ENCODE results near the gene SLC26A2.

The SLC26A2 gene

DNA sequence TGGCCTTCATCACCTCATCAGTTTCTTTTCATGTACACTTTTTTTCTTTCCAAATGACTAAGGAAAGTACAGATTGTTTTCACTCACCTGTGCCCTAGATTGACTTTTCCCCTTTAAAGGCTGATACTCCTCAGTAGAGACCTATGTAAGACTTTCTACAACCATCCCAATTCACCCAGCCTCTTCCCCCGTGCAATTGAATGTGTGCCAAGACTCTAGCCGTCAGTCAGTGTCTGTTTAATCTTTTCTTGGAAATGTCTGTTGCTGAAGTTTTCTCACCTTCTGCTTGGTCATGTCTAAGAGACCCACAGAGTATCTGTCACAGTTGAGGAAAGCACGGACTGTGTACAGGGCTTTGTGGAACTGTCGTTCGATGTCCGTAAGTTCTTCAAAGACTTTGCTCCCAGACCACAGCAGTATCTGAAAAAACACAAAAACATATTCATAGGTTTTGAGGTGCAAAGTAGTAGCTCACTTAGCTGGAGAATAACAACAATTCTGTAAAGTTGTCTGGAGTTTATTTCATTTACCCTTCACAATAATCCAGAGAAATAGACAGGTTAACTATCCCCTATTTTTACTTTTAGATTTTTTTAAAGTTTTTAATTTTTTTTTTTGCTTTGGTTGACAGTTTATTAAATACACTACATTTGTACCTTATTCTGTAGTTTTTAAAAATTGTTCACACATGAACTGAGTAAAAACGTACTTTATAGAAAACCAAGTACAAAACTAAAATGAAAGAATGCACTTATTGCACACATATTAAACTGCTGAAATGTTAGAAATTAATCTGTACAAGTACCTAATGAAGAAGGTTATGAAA, 29.6 kb upstream of the SLC26A2 start:
- no peak for TF ChIP-seq CTCF (IDR thresholded peaks at IDR 0.05; ENCODE audit: control insufficient read depth, extremely low read depth, insufficient read depth)
- H3K4me3 ChIP-seq (ENCODE audit: low read depth, low read length): no peak overlapping the region
- no peak for DNase-seq (ENCODE audit: low read depth)

DNA sequence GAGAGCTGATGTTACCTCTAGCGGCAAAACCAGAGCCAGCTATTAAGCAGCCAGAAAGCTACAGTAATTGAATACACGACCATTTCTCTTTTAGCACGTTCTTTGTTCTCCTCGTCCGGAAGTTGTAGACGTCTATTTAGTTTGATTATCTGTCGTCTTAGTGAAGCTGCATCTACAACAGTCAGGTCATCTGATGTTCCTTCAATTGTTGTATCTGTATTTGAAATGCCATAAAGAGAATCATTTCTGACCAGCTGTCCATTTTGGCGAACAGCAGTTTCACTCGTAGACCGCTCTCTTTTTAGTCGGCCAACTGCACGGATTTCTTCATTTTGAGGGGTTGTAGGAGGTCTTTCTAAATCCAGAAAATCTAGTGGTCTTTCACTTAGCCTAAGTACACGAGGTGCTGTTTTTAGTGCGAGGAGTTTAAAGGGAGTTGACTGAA, 28.5 kb upstream of the SLC26A2 start:
- TF ChIP-seq CTCF (IDR thresholded peaks at IDR 0.05; ENCODE audit: control insufficient read depth, extremely low read depth, insufficient read depth): no peak
- no peak overlapping the region for H3K4me3 ChIP-seq (ENCODE audit: low read depth, low read length)
- DNase-seq (ENCODE audit: low read depth): no peak

DNA sequence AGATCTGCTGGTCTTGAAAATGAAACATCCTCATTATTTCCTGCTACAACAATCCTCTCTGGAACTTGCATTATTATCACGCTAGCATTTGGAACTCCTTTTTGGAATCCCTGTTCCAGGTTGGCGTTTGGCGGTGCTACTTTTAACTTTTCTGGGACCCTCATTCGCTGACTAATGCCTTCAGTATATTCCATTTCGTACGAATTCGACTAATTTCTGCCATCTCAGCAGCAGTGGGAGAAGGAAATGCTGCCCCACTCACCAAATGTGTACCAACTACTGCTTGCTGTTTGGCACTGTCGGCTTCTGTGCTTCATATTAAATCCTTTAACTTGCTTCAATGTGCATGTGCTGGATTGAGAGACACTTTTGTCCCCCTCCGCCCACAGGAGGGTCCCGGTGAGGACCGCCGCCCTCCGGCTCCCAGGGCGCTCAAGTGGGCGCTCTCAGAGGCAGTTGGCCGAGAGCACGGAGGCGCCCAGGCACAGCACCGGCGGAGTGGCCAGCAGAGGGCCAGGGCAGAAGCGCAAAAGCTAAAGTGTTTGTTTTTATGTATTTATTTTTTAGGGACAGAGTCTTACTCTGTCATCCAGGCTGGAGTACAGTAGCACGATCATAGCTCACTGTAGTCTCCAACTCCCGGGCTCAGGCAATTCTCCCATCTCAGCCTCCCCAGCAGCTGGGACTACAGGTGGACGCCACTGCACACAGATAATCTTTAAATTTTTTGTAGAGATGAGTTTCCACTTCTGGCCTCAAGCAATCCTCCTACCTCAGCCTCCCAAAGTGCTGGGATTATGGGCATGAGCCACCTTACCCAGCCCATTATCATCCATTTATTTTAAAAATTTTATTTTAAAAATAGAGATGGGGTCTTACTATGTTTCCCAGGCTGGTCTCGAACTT, 27.9 kb upstream of the SLC26A2 start:
- TF ChIP-seq CTCF (IDR thresholded peaks at IDR 0.05; ENCODE audit: control insufficient read depth, extremely low read depth, insufficient read depth): peak; percentile 77
- DNase-seq (ENCODE audit: low read depth): peak; percentile 36
- H3K4me3 ChIP-seq (ENCODE audit: low read depth, low read length): no peak overlapping the region

- H3K4me3 ChIP-seq (ENCODE audit: low read depth, low read length): no peak overlapping the region
- TF ChIP-seq CTCF (IDR thresholded peaks at IDR 0.05; ENCODE audit: control insufficient read depth, extremely low read depth, insufficient read depth): no peak
- peak; percentile 35 for DNase-seq (ENCODE audit: low read depth)
Observed at GRCh38 chr5:149935431-149935901, 25.1 kb upstream of the SLC26A2 start.

DNA sequence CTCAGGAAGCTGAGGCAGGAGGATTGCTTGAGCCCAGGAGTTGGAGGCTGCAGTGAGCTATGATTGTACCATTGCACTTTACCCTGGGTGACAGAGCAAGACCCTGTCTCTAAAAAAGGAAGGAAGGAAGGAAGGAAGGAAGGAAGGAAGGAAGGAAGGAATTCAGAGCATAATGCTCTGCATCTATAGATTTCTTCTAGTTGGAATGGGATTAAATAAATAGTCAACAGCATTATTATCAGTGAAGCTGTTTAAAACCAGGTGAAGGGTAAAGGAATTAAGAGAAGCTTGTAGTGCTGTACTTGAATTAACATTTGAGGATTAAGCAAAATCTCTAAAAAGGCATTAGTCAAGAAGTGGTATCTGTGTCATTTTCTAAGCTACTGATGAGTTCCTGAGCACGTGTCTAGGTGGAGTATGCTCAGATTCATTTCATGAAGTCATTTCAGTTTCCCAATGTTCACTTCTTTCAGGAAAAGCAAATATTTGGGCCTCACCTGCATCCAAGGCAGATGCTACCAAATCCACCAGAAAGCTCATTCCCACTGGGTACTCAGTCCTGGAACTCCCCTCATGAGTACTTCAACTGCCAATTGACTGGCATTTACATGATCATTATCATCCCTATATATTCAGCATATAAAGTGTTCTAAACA, 24.4 kb upstream of the SLC26A2 start:
- no peak overlapping the region for H3K4me3 ChIP-seq (ENCODE audit: low read depth, low read length)
- TF ChIP-seq CTCF (IDR thresholded peaks at IDR 0.05; ENCODE audit: control insufficient read depth, extremely low read depth, insufficient read depth): no peak
- DNase-seq (ENCODE audit: low read depth): no peak

GRCh38 chr5:149936700-149937091, 23.9 kb upstream of the SLC26A2 start:
- H3K4me3 ChIP-seq (ENCODE audit: low read depth, low read length): no peak overlapping the region
- DNase-seq (ENCODE audit: low read depth): no peak
- TF ChIP-seq CTCF (IDR thresholded peaks at IDR 0.05; ENCODE audit: control insufficient read depth, extremely low read depth, insufficient read depth): no peak
